ENCODE measurements around the gene HS3ST6. TPM values are rescaled to one million over a fixed set of nuclear protein-coding genes. Genes with fewer than 3 reads are reported as not detected.
"Not testable (repeated sequence)": the region's sequence is repeated elsewhere in the genome, so short reads cannot be mapped to it uniquely, and the experiment has no call there.

The HS3ST6 gene
- total RNA-seq, 2 donors from 2014 or later, result not detected

DNA sequence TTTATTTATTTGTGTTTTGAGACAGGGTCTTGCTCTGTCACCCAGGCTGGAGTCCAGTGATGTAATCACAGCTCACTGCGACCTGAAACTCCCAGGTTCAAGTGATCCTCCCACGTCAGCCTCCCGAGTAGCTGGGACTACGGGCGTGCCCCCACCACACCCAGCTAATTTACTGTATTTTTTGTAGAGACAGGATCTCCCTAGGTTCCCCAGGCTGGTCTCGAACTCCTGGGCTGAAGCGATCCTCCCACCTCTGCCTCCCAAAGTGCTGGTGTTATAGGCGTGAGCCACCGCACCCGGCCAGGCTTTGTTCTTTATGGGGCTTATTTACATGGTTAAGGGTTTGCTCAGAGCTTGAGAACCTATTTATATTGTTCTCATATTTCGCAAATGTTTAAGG is 40.4 kb downstream of the HS3ST6 start:
- Histone ChIP-seq H3K27ac (ENCODE audit: low read depth, low read length) (no peak overlapping the region), H3K36me3 (ENCODE audit: control insufficient read depth, insufficient read depth, low read length) (no peaks in the 10 kb centered on the region), H3K27me3 (ENCODE audit: control insufficient read depth, insufficient read depth, low read length, poor library complexity, severe bottlenecking) (peaks cover 21% of the 10 kb centered on the region), H3K9me3 (ENCODE audit: control insufficient read depth, low read length) (no peaks in the 10 kb centered on the region), H3K9ac (ENCODE audit: extremely low read depth, low read length, poor library complexity, severe bottlenecking) (no peak overlapping the region), H3K4me3 (ENCODE audit: low read length) (no peak overlapping the region), H3K4me1 (ENCODE audit: control insufficient read depth, insufficient read depth, low read length) (no peaks in the 10 kb centered on the region)
- Mint-ChIP-seq H3K27me3 (ENCODE audit: insufficient read depth) (peaks cover 39% of the 10 kb centered on the region), H3K4me1 (no peaks in the 10 kb centered on the region), H3K4me3 (no peak overlapping the region), H3K9me3 (no peaks in the 10 kb centered on the region), H3K27ac (no peak overlapping the region), H3K36me3 (ENCODE audit: low read depth) (no peaks in the 10 kb centered on the region)
- WGBS, 2 experiments (ENCODE audit: insufficient coverage in 1 of 2, insufficient read length in 1 of 2), result 82 to 88% methylated on average over 10 to 11 of the region's 11 CpGs
- no peak for DNase-seq
- TF ChIP-seq, protein P1, sequence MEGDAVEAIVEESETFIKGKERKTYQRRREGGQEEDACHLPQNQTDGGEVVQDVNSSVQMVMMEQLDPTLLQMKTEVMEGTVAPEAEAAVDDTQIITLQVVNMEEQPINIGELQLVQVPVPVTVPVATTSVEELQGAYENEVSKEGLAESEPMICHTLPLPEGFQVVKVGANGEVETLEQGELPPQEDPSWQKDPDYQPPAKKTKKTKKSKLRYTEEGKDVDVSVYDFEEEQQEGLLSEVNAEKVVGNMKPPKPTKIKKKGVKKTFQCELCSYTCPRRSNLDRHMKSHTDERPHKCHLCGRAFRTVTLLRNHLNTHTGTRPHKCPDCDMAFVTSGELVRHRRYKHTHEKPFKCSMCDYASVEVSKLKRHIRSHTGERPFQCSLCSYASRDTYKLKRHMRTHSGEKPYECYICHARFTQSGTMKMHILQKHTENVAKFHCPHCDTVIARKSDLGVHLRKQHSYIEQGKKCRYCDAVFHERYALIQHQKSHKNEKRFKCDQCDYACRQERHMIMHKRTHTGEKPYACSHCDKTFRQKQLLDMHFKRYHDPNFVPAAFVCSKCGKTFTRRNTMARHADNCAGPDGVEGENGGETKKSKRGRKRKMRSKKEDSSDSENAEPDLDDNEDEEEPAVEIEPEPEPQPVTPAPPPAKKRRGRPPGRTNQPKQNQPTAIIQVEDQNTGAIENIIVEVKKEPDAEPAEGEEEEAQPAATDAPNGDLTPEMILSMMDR (conservative IDR thresholded peaks at IDR 0.05), result no peak

DNA sequence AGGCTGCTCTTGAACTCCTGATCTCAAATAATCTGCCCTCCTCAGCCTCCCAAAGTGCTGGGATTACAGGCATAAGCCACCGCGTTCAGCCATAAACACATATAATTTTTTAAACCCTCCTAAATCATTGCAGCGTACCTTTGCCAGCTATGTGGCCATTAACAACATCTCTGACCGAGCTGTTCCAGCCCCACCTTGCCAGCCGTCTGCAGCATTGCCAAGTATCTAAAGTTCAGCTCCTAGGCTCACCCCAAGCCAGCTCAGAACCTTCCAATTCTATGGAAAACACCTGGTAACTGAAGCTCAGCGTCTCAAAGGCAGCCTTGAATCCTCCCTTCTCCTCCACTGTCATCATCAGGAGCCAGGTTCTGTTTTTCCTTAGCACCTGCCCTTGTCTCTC is 41.1 kb downstream of the HS3ST6 start:
- Histone ChIP-seq H3K9me3 (ENCODE audit: control insufficient read depth, low read length) (no peaks in the 10 kb centered on the region), H3K4me1 (ENCODE audit: control insufficient read depth, insufficient read depth, low read length) (no peaks in the 10 kb centered on the region), H3K4me3 (ENCODE audit: low read length) (no peak overlapping the region), H3K27me3 (ENCODE audit: control insufficient read depth, insufficient read depth, low read length, poor library complexity, severe bottlenecking) (peaks cover 28% of the 10 kb centered on the region), H3K9ac (ENCODE audit: extremely low read depth, low read length, poor library complexity, severe bottlenecking) (no peak overlapping the region), H3K27ac (ENCODE audit: low read depth, low read length) (no peak overlapping the region), H3K36me3 (ENCODE audit: control insufficient read depth, insufficient read depth, low read length) (no peaks in the 10 kb centered on the region)
- no peaks in the 10 kb centered on the region for H3K4me1 Mint-ChIP-seq
- H3K27me3 Mint-ChIP-seq (ENCODE audit: insufficient read depth), result peaks cover 45% of the 10 kb centered on the region
- no peak for DNase-seq
- TF ChIP-seq, protein P1 (conservative IDR thresholded peaks at IDR 0.05), result no peak
- no peak overlapping the region for H3K4me3 Mint-ChIP-seq
- H3K9me3 Mint-ChIP-seq, result peaks cover 3% of the 10 kb centered on the region
- 71 to 76% methylated on average over 6 of the region's 6 CpGs for WGBS, 2 experiments (ENCODE audit: insufficient coverage in 1 of 2, insufficient read length in 1 of 2)
- H3K27ac Mint-ChIP-seq, result no peak overlapping the region
- no peaks in the 10 kb centered on the region for H3K36me3 Mint-ChIP-seq (ENCODE audit: low read depth)

DNA sequence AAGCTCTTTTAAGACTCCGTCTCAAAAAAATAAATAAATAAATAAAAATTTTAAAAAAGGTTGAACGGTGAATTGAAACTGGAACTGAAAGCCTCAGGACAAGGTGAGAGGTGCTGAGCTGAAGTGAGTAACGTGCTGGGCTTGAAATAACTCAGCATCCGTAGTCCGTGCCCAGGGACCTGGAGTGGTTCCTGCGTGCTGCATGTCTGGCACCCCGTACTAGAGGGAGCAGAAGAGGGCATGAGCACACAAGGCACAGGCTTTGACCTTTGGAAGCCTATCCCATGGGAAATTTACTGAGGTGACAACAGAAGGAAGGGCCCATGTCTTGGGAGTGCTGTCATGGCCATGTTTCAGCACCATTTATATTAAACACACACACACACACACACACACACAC is 41.7 kb downstream of the HS3ST6 start:
- Histone ChIP-seq H3K9ac (ENCODE audit: extremely low read depth, low read length, poor library complexity, severe bottlenecking) (no peak overlapping the region), H3K27ac (ENCODE audit: low read depth, low read length) (no peak overlapping the region), H3K4me1 (ENCODE audit: control insufficient read depth, insufficient read depth, low read length) (no peaks in the 10 kb centered on the region), H3K4me3 (ENCODE audit: low read length) (no peak overlapping the region), H3K9me3 (ENCODE audit: control insufficient read depth, low read length) (no peaks in the 10 kb centered on the region), H3K27me3 (ENCODE audit: control insufficient read depth, insufficient read depth, low read length, poor library complexity, severe bottlenecking) (peaks cover 29% of the 10 kb centered on the region), H3K36me3 (ENCODE audit: control insufficient read depth, insufficient read depth, low read length) (no peaks in the 10 kb centered on the region)
- H3K9me3 Mint-ChIP-seq, result peaks cover 4% of the 10 kb centered on the region
- H3K27ac Mint-ChIP-seq, result no peak overlapping the region
- H3K4me3 Mint-ChIP-seq, result no peak overlapping the region
- TF ChIP-seq, protein P1 (conservative IDR thresholded peaks at IDR 0.05), result no peak
- H3K4me1 Mint-ChIP-seq, result no peaks in the 10 kb centered on the region
- no peak for DNase-seq
- no peaks in the 10 kb centered on the region for H3K36me3 Mint-ChIP-seq (ENCODE audit: low read depth)
- H3K27me3 Mint-ChIP-seq (ENCODE audit: insufficient read depth), result peaks cover 47% of the 10 kb centered on the region
- WGBS, 2 experiments (ENCODE audit: insufficient coverage in 1 of 2, insufficient read length in 1 of 2), result 88 to 91% methylated on average over 3 to 6 of the region's 7 CpGs

DNA sequence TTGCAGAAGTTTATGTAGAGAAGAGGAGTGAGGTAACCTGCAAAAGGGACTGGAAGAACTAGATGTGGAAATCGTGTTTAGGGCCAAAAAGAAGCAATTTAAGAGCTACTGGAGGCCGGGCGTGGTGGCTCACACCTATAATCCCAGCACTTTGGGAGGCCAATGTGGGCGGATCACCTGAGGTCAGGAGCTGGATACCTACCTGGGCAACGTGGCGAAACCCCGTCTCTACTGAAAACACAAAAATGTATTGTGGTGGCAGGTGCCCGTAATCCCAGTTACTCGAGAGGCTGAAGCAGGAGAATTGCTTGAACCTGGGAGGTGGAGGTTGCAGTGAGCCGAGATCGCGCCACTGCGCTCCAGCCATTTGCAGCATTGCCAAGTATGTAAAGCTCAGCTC is 42.1 kb downstream of the HS3ST6 start:
- not testable (repeated sequence) for H3K27ac Mint-ChIP-seq; H3K36me3 ChIP-seq (ENCODE audit: control insufficient read depth, insufficient read depth, low read length); H3K9me3 Mint-ChIP-seq; H3K4me1 ChIP-seq (ENCODE audit: control insufficient read depth, insufficient read depth, low read length); DNase-seq; H3K27ac ChIP-seq (ENCODE audit: low read depth, low read length); H3K9me3 ChIP-seq (ENCODE audit: control insufficient read depth, low read length); H3K4me3 ChIP-seq (ENCODE audit: low read length); H3K9ac ChIP-seq (ENCODE audit: extremely low read depth, low read length, poor library complexity, severe bottlenecking); H3K4me3 Mint-ChIP-seq; H3K4me1 Mint-ChIP-seq; H3K36me3 Mint-ChIP-seq (ENCODE audit: low read depth)
- H3K27me3 ChIP-seq (ENCODE audit: control insufficient read depth, insufficient read depth, low read length, poor library complexity, severe bottlenecking), result peaks cover 29% of the 10 kb centered on the region
- WGBS, 2 experiments (ENCODE audit: insufficient coverage in 1 of 2, insufficient read length in 1 of 2), result 92 to 93% methylated on average over 10 to 13 of the region's 13 CpGs
- H3K27me3 Mint-ChIP-seq (ENCODE audit: insufficient read depth), result peaks cover 47% of the 10 kb centered on the region

Data from endodermal cell (in vitro differentiated cells).